Retinal pigment epithelial cell (primary cell): Measurements from ENCODE around the gene SLC4A5.
"Not testable (repeated sequence)": the region's sequence is repeated elsewhere in the genome, so short reads cannot be mapped to it uniquely, and the experiment has no call there.

Source experiments
- DNase-seq: peaks from one replicate; pipeline ENCODE4 v3.0.0-alpha.2; 2010; ENCODE audit warnings: low read depth
- H3K4me3 ChIP-seq: 2 replicates; pipeline ENCODE4 v1.5.1; 2011; ENCODE audit warnings: mild to moderate bottlenecking, low read length, control low read depth, moderate library complexity
- CTCF ChIP-seq: conservative IDR thresholded peaks from 2 replicates; pipeline ENCODE4 v1.5.1; 2011; ENCODE audit warnings: low read depth, low read length, control low read depth, inconsistent platforms

Gene SLC4A5

GRCh38 chr2:74219846-74220486, 123.2 kb downstream of the SLC4A5 start:
- TF ChIP-seq CTCF: no peak
- H3K4me3 ChIP-seq: no peak overlapping the region
- DNase-seq: no peak

DNA sequence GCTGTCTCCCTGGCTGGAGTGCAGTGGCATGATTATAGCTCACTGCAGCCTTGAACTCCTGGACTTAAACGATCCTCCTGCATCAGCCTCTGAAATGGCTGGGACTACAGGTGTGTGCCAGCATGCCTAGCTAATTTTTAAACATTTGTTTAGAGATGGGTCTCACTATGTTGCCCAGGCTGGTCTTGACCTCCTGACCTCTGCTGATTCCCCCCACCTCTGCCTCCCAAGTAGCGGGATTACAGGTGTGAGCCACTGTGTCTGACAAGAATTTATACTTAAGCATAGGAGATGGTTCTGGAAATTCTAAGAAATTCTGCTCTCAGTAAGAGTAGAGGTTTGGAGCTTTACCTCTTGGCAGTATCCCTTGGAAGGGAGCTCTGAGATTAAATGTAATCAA, 126.6 kb downstream of the SLC4A5 start:
- no peak for TF ChIP-seq CTCF
- DNase-seq: no peak
- H3K4me3 ChIP-seq: no peak overlapping the region

DNA sequence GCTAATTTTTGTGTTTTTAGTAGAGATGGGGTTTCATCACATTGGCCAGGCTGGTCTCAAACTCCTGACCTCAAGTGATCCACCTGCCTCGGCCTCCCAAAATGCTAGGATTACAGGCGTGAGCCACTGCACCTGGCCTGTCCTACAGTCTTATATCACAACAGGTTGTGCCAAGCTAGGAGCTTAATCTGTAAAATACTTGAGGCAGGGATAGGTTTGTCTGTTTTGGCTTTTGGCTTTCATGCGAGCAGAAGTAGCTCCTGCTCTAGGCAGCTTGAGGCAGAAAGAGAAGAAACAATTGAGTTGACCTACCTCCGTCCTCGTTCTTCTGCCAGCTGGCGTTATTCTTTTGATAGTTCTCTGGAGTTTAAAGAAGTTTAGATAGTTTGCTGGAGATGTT, 127.4 kb downstream of the SLC4A5 start:
- H3K4me3 ChIP-seq, DNase-seq: not testable (repeated sequence)

DNA sequence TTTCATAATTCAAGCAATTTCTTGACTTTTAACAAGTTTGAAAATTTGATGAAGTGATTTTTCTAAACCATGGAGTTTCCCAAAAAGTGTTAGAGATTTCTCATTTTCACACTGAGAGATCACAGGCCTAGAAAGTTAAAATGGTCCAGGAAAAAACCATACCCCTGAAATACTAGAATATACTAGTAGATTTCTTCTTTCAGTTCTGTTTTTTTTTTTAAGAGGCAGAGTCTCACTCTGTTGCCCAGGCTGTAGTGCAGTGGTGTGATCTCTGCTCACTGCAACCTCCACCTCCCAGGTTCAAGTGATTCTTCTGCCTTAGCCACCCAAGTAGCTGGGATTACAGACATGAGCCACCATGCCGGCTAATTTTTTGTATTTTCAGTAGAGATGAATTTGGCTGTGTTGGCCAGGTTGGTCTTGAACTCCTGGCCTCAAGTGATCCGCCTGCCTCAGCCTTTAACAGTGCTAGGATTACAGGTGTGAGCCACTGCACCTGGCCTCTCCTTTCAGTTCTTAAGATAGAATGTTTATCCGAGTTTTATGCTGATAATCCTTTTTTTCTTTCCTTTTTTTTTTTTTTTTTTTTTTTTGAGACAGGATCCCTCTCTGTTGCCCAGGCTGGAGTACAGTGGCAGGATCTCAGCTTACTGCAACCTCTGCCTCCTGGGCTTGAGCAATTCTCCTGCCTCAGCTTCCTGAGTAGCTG, 130.4 kb downstream of the SLC4A5 start:
- no peak overlapping the region for H3K4me3 ChIP-seq
- no peak for TF ChIP-seq CTCF

GRCh38 chr2:74206180-74206688, 137.0 kb downstream of the SLC4A5 start:
- DNase-seq: peak; percentile 61
- TF ChIP-seq CTCF: no peak
- no peak overlapping the region for H3K4me3 ChIP-seq

More for the DNA sequence above, 130.4 kb downstream of the SLC4A5 start:
- DNase-seq: no peak

GRCh38 chr2:74205596-74205995, 137.6 kb downstream of the SLC4A5 start:
- no peak for DNase-seq
- TF ChIP-seq CTCF: no peak
- H3K4me3 ChIP-seq: no peak overlapping the region

DNA sequence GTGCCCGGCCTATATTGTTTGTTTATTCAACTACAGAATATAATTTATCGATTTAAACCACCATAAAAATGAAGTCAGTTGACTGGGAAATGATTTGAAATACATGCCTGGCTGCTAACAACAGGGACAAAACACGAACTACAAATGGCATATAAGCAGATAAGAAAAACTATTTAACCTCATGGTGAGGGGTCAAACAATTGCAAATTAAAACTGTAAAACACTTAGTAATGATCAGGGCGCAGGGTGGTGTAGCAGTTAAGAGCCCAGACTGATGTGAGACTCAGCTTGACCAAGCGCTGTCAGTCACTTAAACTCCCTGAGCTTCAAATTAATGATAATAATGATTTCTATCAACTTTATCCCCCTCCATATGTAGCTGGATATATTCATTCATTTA, 138.1 kb downstream of the SLC4A5 start:
- no peak for DNase-seq
- H3K4me3 ChIP-seq: no peak overlapping the region
- no peak for TF ChIP-seq CTCF
